Esophagus squamous epithelium (tissue), 4 donors: Measurements from ENCODE around the gene MTHFD2L.

Experiments used
- POLR2A ChIP-seq, 4 donors: fragments of 450-650 bp; IDR thresholded peaks; one replicate each; pipeline ENCODE4 v1.6.1; 2017; ENCODE audit warnings: antibody characterized with exemption in 4 of 4, mild to moderate bottlenecking in 4 of 4, moderate library complexity in 3 of 4
- TF ChIP-seq, protein P1 (sequence below), 6 experiments: fragments of 450-650 bp in 4 of 6; fragments of 200-600 bp in 2 of 6; sonication (generic) in 2 of 6; IDR thresholded peaks; one replicate each; pipeline ENCODE4 v1.5.1; 2016 to 2019; ENCODE audit warnings: antibody characterized with exemption in 6 of 6, mild to moderate bottlenecking in 4 of 6, moderate library complexity in 4 of 6

- TF ChIP-seq, protein P1, sequence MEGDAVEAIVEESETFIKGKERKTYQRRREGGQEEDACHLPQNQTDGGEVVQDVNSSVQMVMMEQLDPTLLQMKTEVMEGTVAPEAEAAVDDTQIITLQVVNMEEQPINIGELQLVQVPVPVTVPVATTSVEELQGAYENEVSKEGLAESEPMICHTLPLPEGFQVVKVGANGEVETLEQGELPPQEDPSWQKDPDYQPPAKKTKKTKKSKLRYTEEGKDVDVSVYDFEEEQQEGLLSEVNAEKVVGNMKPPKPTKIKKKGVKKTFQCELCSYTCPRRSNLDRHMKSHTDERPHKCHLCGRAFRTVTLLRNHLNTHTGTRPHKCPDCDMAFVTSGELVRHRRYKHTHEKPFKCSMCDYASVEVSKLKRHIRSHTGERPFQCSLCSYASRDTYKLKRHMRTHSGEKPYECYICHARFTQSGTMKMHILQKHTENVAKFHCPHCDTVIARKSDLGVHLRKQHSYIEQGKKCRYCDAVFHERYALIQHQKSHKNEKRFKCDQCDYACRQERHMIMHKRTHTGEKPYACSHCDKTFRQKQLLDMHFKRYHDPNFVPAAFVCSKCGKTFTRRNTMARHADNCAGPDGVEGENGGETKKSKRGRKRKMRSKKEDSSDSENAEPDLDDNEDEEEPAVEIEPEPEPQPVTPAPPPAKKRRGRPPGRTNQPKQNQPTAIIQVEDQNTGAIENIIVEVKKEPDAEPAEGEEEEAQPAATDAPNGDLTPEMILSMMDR (IDR thresholded peaks at IDR 0.05) = no peak
- no peak for TF ChIP-seq POLR2A (IDR thresholded peaks at IDR 0.05)
These were observed 37.8 kb upstream of the MTHFD2L start for GRCh38 chr4:74120086-74120485.
